ENCODE measurements around the gene MYPN. TPM values are rescaled to one million over a fixed set of nuclear protein-coding genes. Genes with fewer than 3 reads are reported as not detected.
"Not testable (repeated sequence)": the region's sequence is repeated elsewhere in the genome, so short reads cannot be mapped to it uniquely, and the experiment has no call there.

The MYPN gene
- polyA plus RNA-seq, 3 donors, result 0.04 to 0.10 (median 0.08) TPM

GRCh38 chr10:68223535-68224165 is 114.4 kb downstream of the MYPN start:
- no peak for DNase-seq (ENCODE audit: low read depth in 3 of 3, low spot score in 2 of 3)

- DNase-seq (ENCODE audit: low read depth in 3 of 3, low spot score in 2 of 3), result no peak
These were observed 115.5 kb downstream of the MYPN start for GRCh38 chr10:68224810-68225209.

- DNase-seq (ENCODE audit: low read depth in 3 of 3, low spot score in 2 of 3), result no peak
These were observed 121.0 kb downstream of the MYPN start for GRCh38 chr10:68230268-68230667.

GRCh38 chr10:68231106-68231816 is 122.0 kb downstream of the MYPN start:
- DNase-seq (ENCODE audit: low read depth in 3 of 3, low spot score in 2 of 3), result peak; percentile 64 to 77 (median 76)

GRCh38 chr10:68231817-68232251 is 122.5 kb downstream of the MYPN start, which contains the start of gene ATOH7:
Gene ATOH7 (minus strand): TSS chr10:68232113. CDS start chr10:68231677, 436 bp downstream.
- peak in 1 of 3 donors; percentile 54 for DNase-seq (ENCODE audit: low read depth in 3 of 3, low spot score in 2 of 3)

- no peak for DNase-seq (ENCODE audit: low read depth in 3 of 3, low spot score in 2 of 3)
These were observed 123.8 kb downstream of the MYPN start for GRCh38 chr10:68233046-68233445.

- DNase-seq (ENCODE audit: low read depth in 3 of 3, low spot score in 2 of 3), result no peak
These were observed 125.8 kb downstream of the MYPN start for GRCh38 chr10:68235111-68235510.

GRCh38 chr10:68235581-68235980 is 126.3 kb downstream of the MYPN start:
- no peak for DNase-seq (ENCODE audit: low read depth in 3 of 3, low spot score in 2 of 3)

GRCh38 chr10:68237173-68237572 is 127.9 kb downstream of the MYPN start:
- DNase-seq (ENCODE audit: low read depth in 3 of 3, low spot score in 2 of 3), result no peak

GRCh38 chr10:68238371-68238770 is 129.1 kb downstream of the MYPN start:
- DNase-seq (ENCODE audit: low read depth in 3 of 3, low spot score in 2 of 3), result no peak

GRCh38 chr10:68239069-68239468 is 129.8 kb downstream of the MYPN start:
- no peak for DNase-seq (ENCODE audit: low read depth in 3 of 3, low spot score in 2 of 3)

- no peak for DNase-seq (ENCODE audit: low read depth in 3 of 3, low spot score in 2 of 3)
These were observed 130.4 kb downstream of the MYPN start for GRCh38 chr10:68239596-68240150.

- DNase-seq (ENCODE audit: low read depth in 3 of 3, low spot score in 2 of 3), result no peak
These were observed 132.8 kb downstream of the MYPN start for GRCh38 chr10:68242051-68242450.

GRCh38 chr10:68246397-68246796 is 137.1 kb downstream of the MYPN start:
- DNase-seq (ENCODE audit: low read depth in 3 of 3, low spot score in 2 of 3), result not testable (repeated sequence)

- no peak for DNase-seq (ENCODE audit: low read depth in 3 of 3, low spot score in 2 of 3)
These were observed 138.6 kb downstream of the MYPN start for GRCh38 chr10:68247931-68248330.

- no peak for DNase-seq (ENCODE audit: low read depth in 3 of 3, low spot score in 2 of 3)
These were observed 140.0 kb downstream of the MYPN start for GRCh38 chr10:68249297-68249696.

- no peak for DNase-seq (ENCODE audit: low read depth in 3 of 3, low spot score in 2 of 3)
These were observed 141.9 kb downstream of the MYPN start for GRCh38 chr10:68251151-68251550.

GRCh38 chr10:68251625-68252495 is 142.6 kb downstream of the MYPN start:
- DNase-seq (ENCODE audit: low read depth in 3 of 3, low spot score in 2 of 3), result no peak

GRCh38 chr10:68253346-68253745 is 144.1 kb downstream of the MYPN start:
- DNase-seq (ENCODE audit: low read depth in 3 of 3, low spot score in 2 of 3), result no peak

- no peak for DNase-seq (ENCODE audit: low read depth in 3 of 3, low spot score in 2 of 3)
These were observed 152.0 kb downstream of the MYPN start for GRCh38 chr10:68261132-68261856.

Measured in right renal cortex interstitium (tissue), 3 donors.